ENCODE results near the gene C2CD4A. TPM values are rescaled to one million over a fixed set of nuclear protein-coding genes. Genes with fewer than 3 reads are reported as not detected.

Gene C2CD4A, protein sequence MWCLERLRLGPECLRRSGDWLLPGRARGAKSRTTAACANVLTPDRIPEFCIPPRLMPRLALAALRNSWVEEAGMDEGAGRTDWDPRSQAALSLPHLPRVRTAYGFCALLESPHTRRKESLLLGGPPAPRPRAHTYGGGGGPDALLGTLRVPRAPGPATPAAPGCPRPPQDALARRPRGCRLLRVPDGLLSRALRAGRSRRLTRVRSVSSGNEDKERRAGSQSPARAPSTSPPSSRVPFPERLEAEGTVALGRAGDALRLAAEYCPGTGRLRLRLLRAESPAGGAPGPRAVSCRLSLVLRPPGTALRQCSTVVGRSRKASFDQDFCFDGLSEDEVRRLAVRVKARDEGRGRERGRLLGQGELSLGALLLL
- total RNA-seq (5.3 TPM), polyA plus RNA-seq (ENCODE audit: insufficient read depth, low read depth, low replicate concordance) (0.17 TPM)
- long read RNA-seq, donor 1: 0 reads
- long read RNA-seq, donor 2: 0 reads
- long read RNA-seq, donor 3: 0 reads
- long read RNA-seq, donor 4: 0 reads
- long read RNA-seq, donor 5: 0 reads
- long read RNA-seq, donor 6: 0 reads
- long read RNA-seq, donor 7, partial matches to known transcripts: 3 of 5 reads
- long read RNA-seq, donor 7, other reads (novel, unspliced or antisense): 0 of 5 reads
- long read RNA-seq, donor 8: 0 reads
- long read RNA-seq, donor 9: 0 reads
- long read RNA-seq, donor 10: 0 reads

DNA sequence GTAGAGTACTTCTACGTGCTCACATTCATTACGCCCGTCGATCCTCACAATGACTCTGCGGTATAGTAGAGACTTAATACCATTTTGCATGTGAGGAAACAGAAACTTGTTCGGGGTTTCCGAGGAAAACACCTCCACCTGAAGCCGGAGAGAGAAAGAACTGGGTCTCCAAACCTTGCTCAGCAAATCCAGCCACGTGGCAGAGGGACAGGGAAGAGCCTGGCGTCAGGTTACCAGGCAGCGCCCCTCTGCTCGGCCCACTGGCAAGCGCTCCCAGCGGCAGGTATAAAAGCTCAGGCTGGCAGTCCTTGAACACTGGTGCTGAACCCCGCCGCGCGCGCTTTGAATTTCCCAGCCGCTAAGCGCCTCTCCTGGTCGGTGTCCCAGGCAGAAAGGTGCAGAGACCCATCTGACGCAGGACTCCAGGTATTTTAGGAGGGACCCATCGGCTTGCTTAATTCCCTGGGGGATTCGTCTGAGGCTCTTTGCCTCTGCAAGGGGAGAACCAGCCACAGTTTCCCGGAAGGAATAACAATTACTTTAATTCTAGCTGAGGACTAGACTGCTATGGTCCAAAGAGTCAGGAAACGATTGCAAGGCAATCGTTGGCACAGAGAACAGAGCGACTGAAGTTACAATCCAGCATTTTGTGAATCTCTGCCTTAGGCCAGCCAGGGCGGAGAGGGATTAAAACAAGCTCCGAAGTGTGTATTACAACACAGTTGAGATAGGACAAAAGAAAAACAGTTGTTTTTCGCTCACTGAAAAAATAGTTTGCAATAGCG lies at the start of gene C2CD4A:
C2CD4A (plus strand) TSS at position 315 of the 785 bp plus-strand sequence. CDS start 637 bp downstream, outside the sequence.
- Histone ChIP-seq H3K27ac (ENCODE audit: low read depth in 2 of 2, low read length in 2 of 2) (no peak within 1 kb of the TSS), H3K4me1 (ENCODE audit: control insufficient read depth in 2 of 3, insufficient read depth in 2 of 3, low read depth in 1 of 3, low read length in 3 of 3) (peaks cover 3 to 9% (median 8%) of the 10 kb centered on the region in 3 donors), H3K4me3 (ENCODE audit: low read length in 3 of 3) (peak within 1 kb of the TSS; percentile 24 to 64 (median 43)), H3K9me3 (ENCODE audit: control insufficient read depth in 2 of 3, insufficient read depth in 1 of 3, low read length in 3 of 3) (no peaks in the 10 kb centered on the region), H3K36me3 (ENCODE audit: control insufficient read depth in 2 of 3, insufficient read depth in 3 of 3, low read length in 3 of 3) (no peaks in the 10 kb centered on the region), H3K27me3 (ENCODE audit: control insufficient read depth, insufficient read depth, low read length) (peaks cover 15% of the 10 kb centered on the region), H3K9ac (ENCODE audit: low read length in 3 of 3) (no peak within 1 kb of the TSS)
- TF ChIP-seq, protein P1, sequence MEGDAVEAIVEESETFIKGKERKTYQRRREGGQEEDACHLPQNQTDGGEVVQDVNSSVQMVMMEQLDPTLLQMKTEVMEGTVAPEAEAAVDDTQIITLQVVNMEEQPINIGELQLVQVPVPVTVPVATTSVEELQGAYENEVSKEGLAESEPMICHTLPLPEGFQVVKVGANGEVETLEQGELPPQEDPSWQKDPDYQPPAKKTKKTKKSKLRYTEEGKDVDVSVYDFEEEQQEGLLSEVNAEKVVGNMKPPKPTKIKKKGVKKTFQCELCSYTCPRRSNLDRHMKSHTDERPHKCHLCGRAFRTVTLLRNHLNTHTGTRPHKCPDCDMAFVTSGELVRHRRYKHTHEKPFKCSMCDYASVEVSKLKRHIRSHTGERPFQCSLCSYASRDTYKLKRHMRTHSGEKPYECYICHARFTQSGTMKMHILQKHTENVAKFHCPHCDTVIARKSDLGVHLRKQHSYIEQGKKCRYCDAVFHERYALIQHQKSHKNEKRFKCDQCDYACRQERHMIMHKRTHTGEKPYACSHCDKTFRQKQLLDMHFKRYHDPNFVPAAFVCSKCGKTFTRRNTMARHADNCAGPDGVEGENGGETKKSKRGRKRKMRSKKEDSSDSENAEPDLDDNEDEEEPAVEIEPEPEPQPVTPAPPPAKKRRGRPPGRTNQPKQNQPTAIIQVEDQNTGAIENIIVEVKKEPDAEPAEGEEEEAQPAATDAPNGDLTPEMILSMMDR (IDR thresholded peaks at IDR 0.05; ENCODE audit: borderline replicate concordance, extremely low read depth, insufficient read depth): peak; percentile 24
- no peak for FAIRE-seq
- intact Hi-C loops (cut with DNase I): no loop called here
- peak; percentile 90 to 95 (median 93) for DNase-seq

DNA sequence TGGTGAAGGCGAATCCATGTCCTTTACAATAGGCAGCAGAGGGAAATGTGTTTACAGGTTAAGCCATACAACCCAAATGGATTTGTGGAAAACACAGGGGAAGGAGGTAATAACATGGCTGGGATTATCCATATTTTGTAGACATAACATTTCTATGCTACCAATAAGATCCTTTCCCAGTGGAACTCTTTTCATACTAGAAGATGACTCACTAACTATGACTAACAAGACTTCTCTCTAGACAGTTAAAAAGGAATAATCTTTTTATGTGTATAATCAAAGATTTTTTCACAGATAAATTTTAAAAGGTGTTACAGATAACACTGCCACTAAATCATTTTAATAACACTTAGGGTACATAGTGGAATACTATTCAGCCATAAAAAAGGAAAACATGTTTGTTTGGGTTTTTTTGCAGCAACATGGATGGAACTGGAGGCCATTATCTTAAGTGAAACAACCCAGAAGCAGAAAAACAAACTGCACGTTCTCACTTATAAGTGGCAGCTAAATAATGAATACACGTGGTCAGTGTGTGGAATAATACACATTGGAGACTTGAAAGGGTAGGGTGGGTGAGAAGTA lies 46.1 kb upstream of the C2CD4A start:
- H3K36me3 ChIP-seq (ENCODE audit: control insufficient read depth in 2 of 3, insufficient read depth in 3 of 3, low read length in 3 of 3): peaks cover 0 to 3% (median 0%) of the 10 kb centered on the region in 3 donors
- DNase-seq (no peak), FAIRE-seq (no peak)
- TF ChIP-seq, protein P1 (IDR thresholded peaks at IDR 0.05; ENCODE audit: borderline replicate concordance, extremely low read depth, insufficient read depth): no peak
- H3K9me3 ChIP-seq (ENCODE audit: control insufficient read depth in 2 of 3, insufficient read depth in 1 of 3, low read length in 3 of 3): no peaks in the 10 kb centered on the region
- intact Hi-C loops (cut with DNase I): no loop called here
- H3K4me1 ChIP-seq (ENCODE audit: control insufficient read depth in 2 of 3, insufficient read depth in 2 of 3, low read depth in 1 of 3, low read length in 3 of 3): no peaks in the 10 kb centered on the region
- H3K27me3 ChIP-seq (ENCODE audit: control insufficient read depth, insufficient read depth, low read length): no peaks in the 10 kb centered on the region
- no peak overlapping the region for H3K27ac ChIP-seq (ENCODE audit: low read depth in 2 of 2, low read length in 2 of 2)
- no peak overlapping the region for H3K9ac ChIP-seq (ENCODE audit: low read length in 3 of 3)
- no peak overlapping the region for H3K4me3 ChIP-seq (ENCODE audit: low read length in 3 of 3)

DNA sequence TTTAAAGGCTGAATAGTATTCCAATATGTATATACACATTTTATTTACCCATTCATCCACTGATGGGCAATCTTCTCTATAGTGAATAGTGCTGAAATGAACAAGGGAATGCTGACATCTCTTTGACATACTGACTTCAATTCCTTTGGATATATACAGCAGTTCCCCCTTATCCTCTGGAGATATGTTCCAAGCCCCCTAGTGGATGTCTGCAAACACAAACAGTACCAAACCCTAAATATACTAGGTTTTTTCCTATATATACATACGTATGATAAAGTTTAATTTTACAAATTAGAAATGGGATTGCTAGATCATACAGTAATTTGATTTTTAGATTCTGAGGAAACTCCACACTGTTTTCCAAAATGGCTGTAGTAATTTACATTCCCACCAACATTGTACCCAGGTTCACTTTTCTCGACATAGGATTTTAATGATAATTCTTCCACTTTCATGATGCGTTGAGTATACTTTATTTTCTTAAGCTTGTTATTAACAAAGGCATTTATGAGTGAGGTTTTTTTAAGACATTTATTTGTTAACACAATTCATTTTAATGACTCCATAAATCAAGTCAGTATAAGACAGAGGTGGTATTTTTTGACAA lies 44.7 kb upstream of the C2CD4A start:
- FAIRE-seq: no peak
- intact Hi-C loops (cut with DNase I): no loop called here

More for the DNA sequence above, 44.7 kb upstream of the C2CD4A start:
- TF ChIP-seq, protein P1 (IDR thresholded peaks at IDR 0.05; ENCODE audit: borderline replicate concordance, extremely low read depth, insufficient read depth): no peak
- Histone ChIP-seq H3K4me1 (ENCODE audit: control insufficient read depth in 2 of 3, insufficient read depth in 2 of 3, low read depth in 1 of 3, low read length in 3 of 3) (no peaks in the 10 kb centered on the region), H3K27ac (ENCODE audit: low read depth in 2 of 2, low read length in 2 of 2) (no peak overlapping the region), H3K36me3 (ENCODE audit: control insufficient read depth in 2 of 3, insufficient read depth in 3 of 3, low read length in 3 of 3) (peaks cover 0 to 3% (median 0%) of the 10 kb centered on the region in 3 donors), H3K9ac (ENCODE audit: low read length in 3 of 3) (no peak overlapping the region), H3K9me3 (ENCODE audit: control insufficient read depth in 2 of 3, insufficient read depth in 1 of 3, low read length in 3 of 3) (no peaks in the 10 kb centered on the region), H3K4me3 (ENCODE audit: low read length in 3 of 3) (no peak overlapping the region), H3K27me3 (ENCODE audit: control insufficient read depth, insufficient read depth, low read length) (no peaks in the 10 kb centered on the region)
- peak in 1 of 5 donors; percentile 1 for DNase-seq
